B cell (primary cell): ENCODE results near the gene IFT122. TPM values are rescaled to one million over a fixed set of nuclear protein-coding genes. Genes with fewer than 3 reads are reported as not detected.

Experiments
- ATAC-seq: fragments of 200-7000 bp; cut with Tn5 transposase; one replicate; pipeline ENCODE4 v1.10.0; 2021; ENCODE audit warnings: low read depth, mild to moderate bottlenecking, moderate number of reproducible peaks, moderate library complexity
- CTCF ChIA-PET: fragments of 350-600 bp; sonication (Branson Sonifier 250); formaldehyde crosslinking; loops from one replicate; lab custom pipeline; 2021; ENCODE audit warnings: antibody characterized with exemption, inconsistent platforms; lab: Charles Lee
- POLR2A ChIA-PET: fragments of 350-600 bp; sonication (Branson Sonifier 250); formaldehyde crosslinking; loops from one replicate; lab custom pipeline; 2021; ENCODE audit warnings: antibody characterized with exemption; lab: Charles Lee
- DNase-seq: peaks from one replicate; pipeline ENCODE4 v3.0.0; 2013
- H2AFZ ChIP-seq: 2 replicates; pipeline ENCODE4 v1.6.1; 2012; ENCODE audit warnings: mild to moderate bottlenecking, low read depth, low read length; ENCODE audit not compliant: insufficient read depth, poor library complexity, severe bottlenecking
- H3K27ac ChIP-seq, 2 donors: 1 replicate in 1 of 2; 2 replicates in 1 of 2; pipeline ENCODE4 v1.5.1; 2012 to 2013; ENCODE audit warnings: low read length in 2 of 2, mild to moderate bottlenecking in 2 of 2, moderate library complexity in 1 of 2
- H3K27me3 ChIP-seq, 4 experiments: fragments of 200-600 bp in 1 of 4; sonication (generic) in 1 of 4; replicated peaks in 1 of 4; 1 replicate in 2 of 4; 2 replicates in 2 of 4; pipeline versions ENCODE4 v1.6.1 to v1.7.0; 2013 to 2016; ENCODE audit warnings: low read length in 3 of 4, mild to moderate bottlenecking in 2 of 4, mixed read lengths in 1 of 4, moderate library complexity in 1 of 4; ENCODE audit not compliant: insufficient read depth in 4 of 4, control insufficient read depth in 3 of 4; ENCODE audit errors: control extremely low read depth in 1 of 4
- H3K36me3 ChIP-seq, 2 experiments: replicated peaks in 1 of 2; 1 replicate in 1 of 2; 2 replicates in 1 of 2; pipeline versions ENCODE4 v1.6.1 to v1.7.1; 2013; ENCODE audit warnings: low read length in 1 of 2; ENCODE audit not compliant: insufficient read depth in 2 of 2, control insufficient read depth in 1 of 2; ENCODE audit errors: control extremely low read depth in 1 of 2, extremely low read depth in 1 of 2
- H3K4me1 ChIP-seq, 2 donors: fragments of 200-600 bp in 1 of 2; sonication (generic) in 1 of 2; 1 replicate in 1 of 2; 2 replicates in 1 of 2; pipeline versions ENCODE4 v1.5.1 to v1.6.1; 2013 to 2017; ENCODE audit warnings: low read length in 2 of 2; ENCODE audit not compliant: control insufficient read depth in 2 of 2, insufficient read depth in 2 of 2
- H3K4me2 ChIP-seq: replicated peaks from 2 replicates; pipeline ENCODE3; 2012; ENCODE audit warnings: mild to moderate bottlenecking, low read depth, low read length; ENCODE audit not compliant: poor library complexity, severe bottlenecking
- H3K4me3 ChIP-seq, 5 experiments: fragments of 200-600 bp in 1 of 5; sonication (generic) in 1 of 5; 1 replicate in 3 of 5; 2 replicates in 2 of 5; pipeline versions ENCODE4 v1.5.1 to v1.7.0; 2011 to 2016; ENCODE audit warnings: low read length in 4 of 5, mild to moderate bottlenecking in 4 of 5, low read depth in 2 of 5, control low read depth in 1 of 5, moderate library complexity in 1 of 5; ENCODE audit not compliant: insufficient read depth in 1 of 5; ENCODE audit errors: control extremely low read depth in 1 of 5, extremely low read depth in 1 of 5
- H3K79me2 ChIP-seq: fragments of 200-600 bp; sonication (generic); one replicate; pipeline ENCODE4 v1.6.0; 2016; ENCODE audit warnings: low read length; ENCODE audit not compliant: control insufficient read depth, insufficient read depth
- H3K9ac ChIP-seq: fragments of 200-600 bp; sonication (generic); 2 replicates; pipeline ENCODE4 v1.6.1; 2017; ENCODE audit warnings: mild to moderate bottlenecking, low read length, moderate library complexity
- H3K9me3 ChIP-seq, 3 donors: one replicate each; pipeline versions ENCODE4 v1.6.1 to v1.7.1; 2013; ENCODE audit warnings: low read length in 2 of 3; ENCODE audit not compliant: control insufficient read depth in 2 of 3, insufficient read depth in 1 of 3; ENCODE audit errors: control extremely low read depth in 1 of 3
- H4K20me1 ChIP-seq: 2 replicates; pipeline ENCODE4 v1.6.0; 2012; ENCODE audit warnings: mild to moderate bottlenecking, low read length; ENCODE audit not compliant: insufficient read depth, control insufficient read depth, poor library complexity, severe bottlenecking
- H3K27ac Mint-ChIP-seq: one replicate; pipeline ENCODE4 v1.8.0; 2021; ENCODE audit warnings: mixed read lengths
- H3K27me3 Mint-ChIP-seq: one replicate; pipeline ENCODE4 v1.8.0; 2021; ENCODE audit warnings: mixed read lengths
- H3K4me1 Mint-ChIP-seq: one replicate; pipeline ENCODE4 v1.8.0; 2021; ENCODE audit warnings: mixed read lengths
- H3K4me3 Mint-ChIP-seq: one replicate; pipeline ENCODE4 v1.8.0; 2021; ENCODE audit warnings: mixed read lengths
- H3K9me3 Mint-ChIP-seq: one replicate; pipeline ENCODE4 v1.8.0; 2022; ENCODE audit warnings: mixed read lengths; ENCODE audit not compliant: insufficient read depth
- CTCF ChIP-seq: fragments of 200-600 bp; IDR thresholded peaks from one replicate; pipeline ENCODE4 v1.8.0; 2022; ENCODE audit warnings: antibody characterized with exemption, mild to moderate bottlenecking
- EZH2 ChIP-seq: IDR thresholded peaks from 2 replicates; pipeline ENCODE4 v1.6.1; 2012; ENCODE audit warnings: borderline replicate concordance, low read depth, mild to moderate bottlenecking, moderate library complexity, low read length; ENCODE audit not compliant: insufficient read depth, poor library complexity, severe bottlenecking
- WGBS: methylation state at CpG from one replicate; pipeline ENCODE4 v1.1.5; 2013; ENCODE audit warnings: missing lambda C conversion rate; ENCODE audit not compliant: insufficient coverage; 5-methylcytosine and 5-hydroxymethylcytosine counted together
- intact Hi-C: fragments of 100-400 bp; cut with micrococcal nuclease; formaldehyde crosslinking; loops from one replicate; pipeline ENCODE4 v1.10.0; 2022
- polyA plus RNA-seq: library from polyadenylated mRNA; depleted of rRNA; stranded (reverse); fragments of >200 nt; gene quantifications from 2 replicates; pipeline ENCODE4 v1.2.3, GENCODE V29; 2012
- total RNA-seq, 2 donors: library from RNA; stranded (reverse); fragments of 120-200 nt in 1 of 2; gene quantifications; 1 replicate in 1 of 2; 2 replicates in 1 of 2; pipeline versions ENCODE4 v1.2.3 to v1.2.4, GENCODE V29; 2013 to 2022

IFT122 gene
- total and polyA plus RNA-seq, 2 donors (not counting 1 experiment from before 2014, with no cell fraction given), result 14.0 to 34.3 TPM

DNA sequence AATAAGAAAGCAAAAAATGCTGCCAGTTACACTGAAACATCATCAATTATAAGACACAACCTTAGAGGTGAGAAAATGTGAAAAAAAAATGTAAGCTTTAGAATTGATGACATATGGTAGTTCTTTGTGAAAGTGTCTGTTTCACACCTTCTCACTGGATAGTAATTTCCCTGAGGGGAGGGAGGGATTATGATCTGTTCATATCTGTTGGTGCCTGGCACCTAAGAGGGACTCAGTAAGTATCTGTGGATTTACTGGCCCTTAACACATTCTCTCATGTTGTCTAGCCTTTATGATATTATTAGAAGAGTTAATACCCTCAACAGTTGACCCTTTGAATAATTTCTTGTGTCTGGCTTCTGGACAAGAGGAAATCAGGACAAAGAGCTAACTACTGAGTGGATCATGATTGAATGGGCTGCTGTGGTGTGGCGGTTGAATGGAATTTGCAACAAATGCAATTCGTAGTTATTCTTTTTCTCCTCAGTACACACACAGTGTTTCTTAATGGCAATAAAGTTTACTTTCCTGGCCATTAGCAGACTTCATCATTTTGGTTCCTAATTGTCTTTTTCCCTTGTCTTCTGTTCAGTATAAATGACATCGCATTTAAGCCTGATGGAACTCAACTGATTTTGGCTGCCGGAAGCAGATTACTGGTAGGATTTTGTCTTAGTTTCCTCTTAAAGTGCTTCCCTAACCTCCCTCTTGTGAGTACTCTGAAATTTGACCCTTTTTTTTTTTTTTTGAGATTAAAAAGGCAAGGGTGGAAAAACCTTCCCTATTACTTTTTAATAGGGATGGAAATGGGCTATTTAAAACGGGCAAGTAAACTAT lies 9.5 kb downstream of the IFT122 start:
- no peak overlapping the region for H3K27ac ChIP-seq

More for the DNA sequence above, 9.5 kb downstream of the IFT122 start:
- Mint-ChIP-seq H3K27ac (no peak overlapping the region), H3K9me3 (no peaks in the 10 kb centered on the region), H3K4me3 (no peak overlapping the region), H3K27me3 (no peaks in the 10 kb centered on the region), H3K4me1 (no peaks in the 10 kb centered on the region)
- Histone ChIP-seq H3K4me1 (no peaks in the 10 kb centered on the region), H3K36me3 (peaks cover 0 to 6% of the 10 kb centered on the region in 2 experiments), H3K9ac (no peak overlapping the region), H3K79me2 (peaks cover 28% of the 10 kb centered on the region), H4K20me1 (no peaks in the 10 kb centered on the region), H2AFZ (no peak overlapping the region), H3K4me3 (no peak overlapping the region), H3K27me3 (no peaks in the 10 kb centered on the region), H3K4me2 (no peak overlapping the region), H3K9me3 (no peaks in the 10 kb centered on the region)
- DNase-seq, result no peak
- intact Hi-C loops, result no loop called here
- ChIA-PET POLR2A (no interaction called here), CTCF (interaction anchor here (0.9 kb wide), 1 partner anchor 52 kb away, joined by 3 read pairs; no protein-coding TSS in a partner anchor)
- no CpG with 5 or more reads among the region's 5 CpGs for WGBS
- no peak for TF ChIP-seq CTCF
- no peak for TF ChIP-seq EZH2
- no peak for ATAC-seq
